Measurements from ENCODE around the gene GID8.
A peak's percentile ranks its signal among the peaks of the same experiment; 100 is the strongest.

GID8 gene

DNA sequence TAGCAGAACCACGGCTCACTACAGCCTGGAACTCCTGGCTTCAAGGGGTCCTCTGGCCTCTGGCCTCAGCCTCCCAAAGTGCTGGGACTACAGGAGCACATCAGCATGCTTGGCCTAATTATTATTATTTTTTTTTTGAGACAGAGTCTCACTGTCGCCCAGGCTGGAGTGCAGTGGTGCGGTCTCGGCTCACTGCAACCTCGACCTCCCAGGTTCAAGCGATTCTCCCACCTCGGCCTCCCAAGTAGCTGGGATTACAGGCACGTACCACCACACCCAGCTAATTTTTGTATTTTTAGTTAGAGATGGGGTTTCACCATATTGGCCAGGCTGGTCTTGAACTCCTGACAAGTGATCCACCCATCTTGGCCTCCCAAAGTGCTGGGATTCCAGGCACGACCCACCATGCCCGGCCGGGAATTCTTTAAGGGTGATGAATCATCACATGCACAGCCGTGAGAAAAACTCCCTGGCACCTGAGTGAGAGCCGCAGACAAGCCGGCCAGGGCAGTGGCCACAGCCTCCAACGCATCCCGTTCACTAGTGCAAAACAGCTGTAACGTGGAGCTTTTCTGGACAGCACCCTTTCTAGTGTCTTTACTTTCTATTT, 14.8 kb upstream of the GID8 start:
- DNase-seq: peak; percentile 63

DNA sequence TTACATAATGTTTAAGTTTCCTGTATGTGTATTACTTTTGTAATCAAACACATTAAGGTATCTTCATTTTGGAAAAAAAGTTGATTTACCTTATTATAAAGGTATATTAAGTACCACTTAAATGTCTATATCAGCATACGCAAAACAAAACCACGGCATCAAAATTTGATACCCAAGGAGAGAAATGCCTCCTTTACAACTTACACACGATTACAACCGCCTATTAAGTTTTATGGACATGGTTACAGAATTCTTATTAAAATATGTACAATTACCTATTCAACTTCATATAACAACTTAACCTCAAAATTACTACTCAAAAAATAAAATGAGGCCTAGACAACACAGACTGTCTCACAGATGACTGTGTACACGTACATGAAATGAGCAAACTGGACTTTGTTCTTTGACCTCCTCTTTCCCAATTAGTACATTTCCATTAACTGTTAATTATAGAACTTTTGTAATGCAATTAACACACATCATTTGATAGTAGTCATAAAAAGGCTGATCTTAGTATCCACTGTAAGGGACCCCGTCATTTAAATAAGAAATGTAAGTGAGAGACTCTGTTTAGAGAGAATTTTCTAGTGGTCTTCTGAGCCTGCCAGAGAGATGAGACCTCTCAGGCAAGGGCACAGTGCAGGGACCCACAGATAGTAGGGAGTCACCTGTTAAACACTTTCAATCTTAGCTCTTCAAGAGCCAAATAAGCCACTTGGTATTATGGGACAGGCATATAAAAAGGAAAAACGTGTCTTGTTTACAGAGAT, 14.1 kb upstream of the GID8 start:
- DNase-seq: no peak

DNA sequence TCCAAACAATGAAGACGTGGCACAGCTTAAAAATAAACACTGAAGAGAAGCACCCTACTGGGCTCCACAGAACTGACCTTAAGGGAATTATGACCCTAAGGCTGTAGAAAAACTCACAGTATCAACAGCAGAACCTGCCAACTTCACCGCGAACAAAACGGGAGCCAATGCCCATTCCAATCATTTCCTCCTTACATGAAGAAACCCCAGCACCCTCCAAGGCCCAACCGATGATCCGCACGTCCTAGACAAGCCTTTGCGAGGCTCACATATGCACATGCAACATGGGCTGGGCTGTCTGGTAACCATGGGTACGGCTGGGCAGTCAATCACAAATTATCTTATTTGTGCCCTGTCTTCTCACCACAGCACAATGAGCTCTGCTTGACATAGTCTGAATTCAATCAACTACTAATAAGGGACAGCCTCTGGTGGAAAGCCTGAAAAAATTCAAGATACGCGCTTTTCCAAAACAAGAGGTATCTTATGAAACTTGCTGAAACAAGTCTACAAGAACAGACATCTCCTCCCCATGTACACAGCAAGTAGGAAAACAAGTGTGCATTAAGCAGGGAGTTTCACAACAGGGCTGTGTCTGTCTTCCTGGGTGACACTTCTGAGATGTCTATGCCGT, 13.4 kb upstream of the GID8 start:
- DNase-seq: peak; percentile 76

DNA sequence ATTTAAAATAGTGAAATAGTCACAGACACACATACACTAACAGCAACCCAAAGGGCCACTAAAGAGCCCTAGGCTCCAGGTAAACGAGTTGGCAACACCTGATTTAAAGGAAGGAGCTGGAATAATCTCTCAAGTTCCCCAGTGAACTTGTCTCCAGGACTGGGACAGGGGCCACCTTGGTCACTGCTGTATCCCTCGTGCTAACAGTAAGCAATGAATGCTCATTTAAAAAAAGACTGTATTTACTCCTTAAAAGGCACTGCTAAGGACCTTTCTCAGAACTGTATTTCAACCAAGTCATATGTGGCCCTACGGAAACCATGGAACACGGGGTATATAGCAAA, 12.9 kb upstream of the GID8 start:
- DNase-seq: no peak

DNA sequence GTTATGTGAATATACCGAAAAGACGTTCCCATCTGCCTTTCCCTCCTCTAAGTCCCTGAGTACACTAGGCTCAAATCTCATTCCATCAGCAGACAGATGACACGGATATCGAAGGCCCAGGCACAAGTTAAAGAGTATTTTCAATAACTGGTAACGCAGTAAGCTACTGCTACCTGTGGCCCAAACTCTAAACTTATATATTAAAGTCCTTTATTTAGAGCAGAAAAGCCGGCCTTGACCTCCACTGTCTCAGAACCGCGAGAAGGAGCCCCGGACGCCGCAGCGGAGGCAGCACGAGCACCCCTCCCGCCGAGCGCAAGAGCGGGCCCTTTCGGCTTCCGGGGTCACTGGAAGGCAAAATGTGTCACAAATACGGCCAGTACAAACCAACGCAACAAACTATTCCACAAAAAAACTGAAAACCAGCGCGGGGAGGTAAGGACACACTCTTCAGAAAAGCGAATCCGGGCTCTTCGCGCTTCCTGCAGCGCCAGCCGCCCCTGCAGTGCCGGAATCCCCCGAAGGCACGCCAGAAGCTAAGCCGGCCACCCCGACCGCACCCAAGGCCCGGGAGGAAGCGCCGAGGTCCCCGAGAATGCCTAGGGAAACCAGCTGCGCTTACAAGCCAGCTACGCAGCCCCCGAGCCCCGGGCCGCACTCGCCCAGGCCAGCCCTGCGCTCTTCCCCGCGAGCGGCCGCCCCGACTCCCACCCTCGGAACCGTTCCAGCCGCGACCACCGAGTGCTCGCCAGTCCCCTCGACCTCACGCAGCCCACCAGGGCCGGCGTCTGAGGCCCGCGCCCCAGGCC, 12.3 kb upstream of the GID8 start:
- DNase-seq: peak; percentile 82

DNA sequence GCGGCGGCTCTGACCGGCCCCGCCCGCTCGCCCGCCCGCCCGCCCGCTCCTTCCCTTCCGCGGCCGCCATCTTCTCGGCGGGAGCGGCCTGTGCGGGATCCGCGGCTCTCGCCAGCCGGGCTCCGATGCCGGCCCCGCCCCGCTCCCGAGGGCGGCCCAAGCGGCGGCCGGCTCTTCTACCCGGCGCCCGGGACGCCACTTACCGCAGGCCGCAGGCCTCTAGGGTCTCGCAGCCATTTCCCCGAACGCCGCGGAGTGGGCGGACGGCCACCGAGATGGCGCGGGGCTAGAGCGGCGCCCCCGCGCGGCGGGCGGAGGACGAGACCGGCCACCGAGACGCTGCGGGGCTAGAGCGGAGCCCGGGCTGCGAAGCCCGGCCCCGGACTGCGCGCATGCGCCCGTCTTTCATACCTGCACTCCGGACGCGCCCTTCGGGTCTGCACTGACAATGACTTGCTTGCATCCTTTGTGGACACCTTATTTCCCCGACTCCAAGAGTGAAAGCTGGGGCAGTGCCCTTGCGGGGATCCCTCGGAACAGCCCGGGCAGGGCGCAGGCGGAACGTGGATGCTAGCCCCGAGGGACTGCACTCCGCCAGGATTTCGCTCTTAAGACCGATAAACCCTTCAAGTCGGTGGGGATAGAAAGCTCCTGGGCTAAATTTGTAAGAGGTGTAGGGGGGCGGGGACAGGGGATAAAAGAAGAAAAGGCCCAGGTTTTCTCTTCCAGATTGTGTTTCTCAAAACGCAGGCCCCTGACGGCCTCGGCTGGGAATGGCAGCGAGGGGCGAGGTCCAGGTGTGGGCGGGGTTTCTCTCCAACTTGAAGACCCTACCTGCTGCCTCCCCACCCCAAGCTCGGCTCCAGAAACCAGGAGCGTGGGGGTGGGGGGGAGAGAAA, 11.5 kb upstream of the GID8 start, which contains the start of gene DIDO1:
Gene DIDO1, minus strand, starts transcription at position 277 of the 899 bp plus-strand sequence.
- DNase-seq: peak; percentile 97

DNA sequence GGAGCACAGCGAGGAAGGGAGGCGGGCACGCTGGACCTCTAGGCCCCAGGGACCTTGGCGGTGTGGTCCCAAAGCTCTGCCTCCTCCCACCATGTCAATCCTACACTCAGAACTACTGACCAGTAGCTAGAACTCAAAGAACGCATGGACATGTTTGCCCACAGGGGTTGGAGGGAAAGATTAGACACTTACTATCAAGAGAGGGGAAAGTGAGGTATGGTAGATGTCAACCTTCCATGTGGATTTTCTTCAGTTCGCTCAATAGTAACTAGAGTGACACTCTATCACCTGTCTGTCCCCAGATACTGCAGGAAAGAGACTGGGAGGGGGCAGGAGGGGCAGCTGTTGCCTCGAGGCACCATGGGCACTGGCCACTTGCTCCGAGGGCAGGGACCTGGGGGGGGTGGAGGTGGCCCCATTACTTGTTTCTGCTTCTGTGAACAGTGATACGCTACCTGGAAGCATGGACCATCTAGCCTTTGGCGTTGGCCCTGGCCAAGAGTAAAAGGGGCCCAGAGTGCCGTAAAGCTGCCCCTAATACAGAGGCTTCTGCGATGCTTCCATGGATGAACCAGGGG, 10.7 kb upstream of the GID8 start:
- DNase-seq: no peak

DNA sequence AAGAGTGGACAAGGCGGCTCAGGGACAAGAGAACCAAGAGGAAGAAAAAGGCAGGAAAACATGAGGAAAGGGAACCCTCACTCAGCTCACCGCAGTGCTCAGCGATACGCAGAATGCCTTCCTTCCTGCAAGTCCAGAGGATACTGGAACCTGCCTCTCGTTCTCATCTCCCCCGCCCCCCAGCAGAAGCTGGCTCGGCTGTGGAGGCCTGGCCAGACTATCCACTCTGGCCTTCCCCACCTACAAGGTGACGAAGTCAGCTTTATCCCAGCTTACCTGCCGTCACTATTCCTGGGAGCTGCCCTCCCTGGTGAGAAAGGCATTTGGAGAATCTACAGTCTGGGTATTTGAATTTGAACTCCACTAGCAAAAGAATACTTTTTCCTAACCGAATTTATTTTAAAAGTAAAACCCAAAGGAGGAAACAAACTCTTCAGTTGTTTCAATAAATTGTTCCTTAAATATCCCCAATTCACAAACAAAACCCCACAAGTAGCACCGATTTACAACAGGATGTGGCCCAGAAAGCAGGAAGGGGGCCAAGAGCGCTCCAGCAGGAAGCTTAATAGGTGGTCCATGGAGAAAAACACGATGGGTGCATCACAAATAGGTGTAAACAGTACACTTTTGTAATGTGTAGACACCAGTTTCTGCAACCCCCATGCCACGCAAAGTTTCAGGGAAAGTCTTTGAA, 9.6 kb upstream of the GID8 start:
- DNase-seq: peak; percentile 69

DNA sequence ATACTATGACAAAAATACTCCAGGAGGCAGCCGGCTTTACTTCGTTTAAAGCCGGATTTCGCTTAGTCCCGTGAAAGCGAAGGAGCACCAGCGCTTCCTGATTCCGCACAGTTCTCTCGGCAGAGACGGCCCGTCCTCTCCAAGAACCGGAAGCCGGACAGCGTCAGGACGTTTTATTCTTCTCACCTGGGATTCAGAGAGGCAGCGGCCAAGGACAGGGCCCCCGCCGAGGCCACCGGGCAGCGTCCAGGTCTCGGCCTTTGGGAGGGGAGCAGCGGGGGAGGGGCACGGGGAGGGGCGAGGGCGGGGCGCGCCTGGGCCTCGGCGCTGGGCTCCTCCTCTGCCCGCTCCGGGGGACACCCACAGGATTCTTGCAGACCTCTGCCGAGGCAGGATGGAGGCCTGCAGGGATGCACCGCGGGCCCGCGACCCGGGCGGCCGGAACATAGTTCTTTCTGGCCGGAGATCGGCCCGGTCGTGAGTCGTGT, 8.9 kb upstream of the GID8 start:
- DNase-seq: peak; percentile 88

DNA sequence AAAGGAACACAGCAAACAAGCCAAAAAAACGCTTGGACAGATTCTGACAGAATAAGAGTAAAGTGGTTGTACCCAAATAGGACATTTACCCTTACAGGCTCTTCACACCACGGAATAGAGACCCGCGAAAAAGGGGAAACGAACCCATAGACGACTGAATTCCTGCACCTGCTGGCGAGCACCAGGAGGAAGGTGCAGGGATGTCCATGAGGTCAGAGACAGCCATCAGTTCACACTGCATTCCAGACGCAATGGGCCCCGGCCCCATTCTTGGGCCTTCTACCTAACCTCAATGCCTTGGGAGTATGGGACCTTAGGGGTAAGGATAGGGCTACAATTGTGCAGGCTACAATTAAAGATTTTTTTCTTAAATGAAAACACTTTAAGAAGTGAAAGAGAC, 6.5 kb upstream of the GID8 start:
- no peak for DNase-seq

DNA sequence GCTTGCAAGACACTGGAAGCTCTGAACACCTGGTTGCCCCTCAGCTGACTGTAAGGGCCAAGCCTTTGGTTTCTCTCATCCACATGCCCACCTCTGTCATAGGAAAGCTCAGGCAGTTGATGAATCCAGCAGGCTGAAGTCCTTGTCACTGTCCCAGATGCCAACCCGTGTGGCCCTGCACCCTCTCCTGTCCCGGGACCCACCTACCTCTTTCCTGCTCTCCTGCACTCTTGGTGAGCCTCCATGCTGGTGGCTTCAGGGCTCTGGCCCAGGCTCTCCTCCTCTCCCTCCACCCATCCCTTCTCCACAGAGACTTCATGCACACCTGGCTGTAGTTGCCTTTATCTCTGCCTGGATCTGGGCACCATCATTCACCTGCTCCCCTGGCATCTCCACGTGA, 4.0 kb upstream of the GID8 start:
- no peak for DNase-seq

DNA sequence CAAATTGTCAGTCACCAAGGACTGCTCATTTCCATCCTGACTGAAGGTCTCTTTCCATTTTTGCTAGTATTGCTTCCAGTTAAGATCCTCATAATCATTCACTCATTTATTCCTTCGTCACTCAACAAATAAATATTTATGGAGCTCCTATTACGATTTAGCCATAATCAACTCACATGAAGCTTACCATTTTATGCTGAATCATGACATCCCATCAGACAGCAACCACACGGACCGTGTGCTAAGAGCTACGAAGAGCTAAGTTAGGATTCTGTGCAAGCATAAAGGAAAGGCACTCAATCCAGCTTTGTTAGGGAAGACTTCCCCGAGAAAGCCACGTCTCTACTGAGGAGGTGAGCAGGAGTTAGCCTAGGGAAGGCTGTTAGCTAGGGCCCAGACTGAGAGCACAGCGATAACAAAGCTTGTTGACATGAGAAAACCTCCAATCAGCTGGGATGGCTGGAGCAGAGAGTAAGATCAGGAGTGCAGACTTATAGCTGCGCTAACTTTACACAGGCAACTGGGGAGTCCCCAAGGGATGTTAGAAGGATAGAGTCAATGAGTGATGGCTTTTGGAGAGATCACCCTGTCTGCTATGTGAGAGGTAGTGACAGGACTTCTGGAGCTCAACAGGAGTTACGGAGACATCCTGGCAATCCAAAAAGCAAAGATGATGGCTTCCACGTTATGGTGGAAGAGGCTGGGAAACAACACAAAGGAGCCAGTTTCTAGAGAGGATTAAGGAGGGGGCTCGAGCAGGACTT, 2.6 kb upstream of the GID8 start:
- DNase-seq: no peak

DNA sequence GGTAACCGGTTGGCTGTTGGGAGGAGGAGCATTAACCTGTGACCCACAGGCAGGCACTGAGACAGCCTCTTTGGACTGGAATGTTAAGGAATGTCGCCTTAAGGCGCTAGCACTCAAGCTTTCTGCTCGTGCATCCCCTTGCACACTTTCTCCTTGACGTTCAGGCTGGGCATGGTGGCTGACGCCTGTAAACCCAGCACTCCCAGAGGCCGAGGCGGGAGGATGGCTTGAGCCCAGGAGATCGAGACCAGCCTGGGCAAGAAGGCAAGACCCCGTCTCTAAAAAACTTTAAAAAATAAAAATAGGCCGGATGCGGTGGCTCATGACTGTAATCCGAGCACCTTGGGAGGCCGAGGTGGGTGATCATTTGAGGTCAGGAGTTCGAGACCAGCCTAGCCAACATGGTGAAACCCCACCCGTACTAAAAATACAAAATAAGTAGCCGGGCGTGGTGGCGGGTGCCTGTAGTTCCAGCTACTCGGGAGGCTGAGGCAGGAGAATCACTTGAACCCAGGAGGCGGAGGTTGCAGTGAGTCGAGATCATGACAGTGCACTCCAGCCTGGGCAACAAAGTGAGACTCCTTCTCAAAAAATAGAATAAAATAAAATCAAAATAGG, 1.9 kb upstream of the GID8 start:
- no peak for DNase-seq

DNA sequence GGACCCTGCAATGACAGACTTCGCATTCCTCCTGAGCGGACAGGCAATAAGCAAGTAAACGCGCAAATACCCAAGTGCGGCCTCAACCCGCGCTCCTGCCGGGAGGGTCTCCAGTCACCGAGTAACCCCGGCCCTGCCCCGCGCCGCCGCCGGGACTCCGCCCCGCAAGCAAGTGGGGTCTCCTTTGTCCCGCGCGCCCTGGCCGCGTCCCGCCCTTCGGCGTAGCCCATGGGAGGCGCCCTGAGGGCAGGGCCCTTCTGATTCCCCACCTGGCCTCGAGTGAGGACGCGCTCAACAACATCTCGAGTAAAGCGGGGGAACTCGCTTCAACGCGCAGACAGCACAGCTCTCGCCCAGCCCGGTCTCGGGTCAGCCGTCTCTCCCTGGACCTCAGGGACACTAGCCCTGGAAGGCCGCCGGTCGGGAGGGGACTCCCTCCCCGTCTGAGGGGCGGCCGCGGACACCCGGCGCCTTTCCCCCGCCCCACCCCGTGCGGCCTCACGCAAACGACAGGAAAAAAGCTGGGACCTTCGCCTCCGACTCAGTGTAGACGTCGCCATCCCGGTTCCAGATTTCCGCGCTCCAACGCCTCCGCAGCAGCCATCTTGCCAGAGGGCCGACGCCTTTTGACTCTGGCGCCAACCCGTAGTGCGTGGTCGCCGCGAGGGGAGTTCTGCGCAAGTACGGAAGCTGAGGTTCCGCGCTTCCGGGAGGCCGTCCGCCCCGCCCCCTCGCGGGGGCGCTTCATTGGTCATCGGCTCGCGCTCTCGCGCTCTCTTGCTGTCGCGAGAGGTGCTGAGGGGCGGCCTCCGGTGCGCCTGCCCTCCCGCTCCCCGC, 461 bp upstream of the GID8 start:
- peak; percentile 99 for DNase-seq

DNA sequence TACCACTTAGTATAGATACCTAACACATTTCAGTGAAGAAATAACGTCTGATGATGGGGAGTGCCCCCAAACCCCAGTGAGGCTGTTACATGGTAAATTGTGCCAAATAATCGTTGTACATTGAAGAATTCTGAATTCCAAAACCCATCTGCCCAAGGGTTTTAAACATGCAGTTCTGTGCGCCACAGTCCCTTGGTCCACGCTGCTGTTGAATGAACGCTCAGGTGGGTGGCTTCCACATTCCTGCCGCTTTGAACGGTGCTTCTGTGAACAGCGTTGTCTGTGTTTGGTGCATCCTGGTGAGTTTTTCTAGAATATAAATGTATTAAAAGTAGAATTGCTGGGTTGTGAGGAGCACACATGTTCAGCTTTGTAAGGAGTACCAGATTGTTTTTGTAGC, 2.9 kb downstream of the GID8 start:
- DNase-seq: no peak

DNA sequence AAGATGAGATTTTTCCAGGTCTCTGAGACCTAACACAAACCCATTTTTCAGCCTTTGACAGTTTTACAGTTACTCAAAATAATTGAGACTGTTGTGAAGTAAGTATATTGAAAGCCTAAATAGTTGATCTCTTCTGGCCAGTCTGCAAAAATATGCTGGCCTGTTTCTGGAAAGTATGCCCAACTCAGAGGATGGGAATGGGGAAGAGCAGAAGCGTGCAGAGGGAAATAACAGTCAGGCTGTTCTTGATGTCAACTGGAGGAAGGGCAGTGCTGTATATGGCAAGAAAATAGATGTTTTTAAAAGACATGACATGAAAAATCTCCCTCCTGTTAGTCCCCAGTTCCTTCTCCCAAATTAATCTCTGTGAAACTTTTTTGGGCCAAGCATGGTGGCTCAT, 3.8 kb downstream of the GID8 start:
- no peak for DNase-seq

DNA sequence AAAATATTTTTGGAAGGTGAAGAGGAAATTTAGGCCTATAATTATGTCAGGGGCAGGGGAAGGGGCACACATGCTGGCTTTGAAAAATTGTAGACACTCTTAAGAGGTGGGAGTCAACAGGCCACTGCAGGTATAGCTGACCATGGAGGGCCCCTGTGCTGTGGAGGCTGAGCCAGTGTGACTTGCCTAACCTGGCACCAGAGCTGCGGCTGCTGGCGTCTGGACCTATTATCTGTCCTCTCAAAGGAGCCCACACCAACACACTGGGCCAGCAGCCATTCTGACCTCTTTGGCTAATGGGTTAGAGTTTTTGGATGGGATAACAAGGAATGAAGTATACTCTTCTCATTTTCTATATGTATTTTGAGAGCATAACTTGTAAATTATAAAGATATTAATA, 4.5 kb downstream of the GID8 start:
- DNase-seq: no peak

DNA sequence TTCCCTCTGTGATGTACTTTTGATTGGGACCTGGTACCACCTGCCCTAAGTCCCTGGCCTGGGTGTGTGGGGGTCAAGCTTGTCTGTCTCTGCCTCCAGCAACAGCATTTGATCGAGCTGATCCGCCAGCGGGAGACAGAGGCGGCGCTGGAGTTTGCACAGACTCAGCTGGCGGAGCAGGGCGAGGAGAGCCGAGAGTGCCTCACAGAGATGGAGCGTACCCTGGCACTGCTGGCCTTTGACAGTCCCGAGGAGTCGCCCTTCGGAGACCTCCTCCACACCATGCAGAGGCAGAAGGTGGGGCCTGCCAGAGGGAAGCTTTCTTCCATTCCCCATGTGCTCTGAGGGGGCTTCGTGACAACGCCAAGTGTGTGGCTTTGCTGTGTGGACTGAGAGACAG, 5.4 kb downstream of the GID8 start:
- no peak for DNase-seq

DNA sequence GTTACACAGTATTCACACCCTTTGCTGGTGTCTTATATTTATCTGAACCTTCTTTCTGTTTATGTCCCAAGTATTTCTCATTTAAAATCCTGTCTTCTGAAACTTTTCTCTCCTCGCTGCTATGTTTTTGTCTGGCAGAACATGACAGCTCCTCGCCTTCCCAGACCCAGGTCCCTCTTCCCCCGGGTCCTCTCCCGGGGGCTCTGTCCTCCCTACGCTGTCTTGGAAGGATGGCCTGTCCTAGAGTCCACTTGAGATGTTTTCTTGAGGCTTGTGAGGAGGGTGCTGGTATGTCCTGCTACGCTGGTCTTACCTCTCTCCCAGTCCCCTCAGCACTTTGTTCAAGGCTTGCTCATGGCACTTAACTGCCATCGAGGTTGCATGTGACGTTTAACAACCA, 6.2 kb downstream of the GID8 start:
- no peak for DNase-seq

All from activated effector memory CD4-positive, alpha-beta T cell treated with anti-CD3 and anti-CD28 coated beads, Interleukin-2, amount 50 U/mL, for 16 hours (primary cell).